AG04449 (cell line): Measurements from ENCODE around the gene USP8.
"Not testable (repeated sequence)": the region's sequence is repeated elsewhere in the genome, so short reads cannot be mapped to it uniquely, and the experiment has no call there.

ENCODE experiments used
- CTCF ChIA-PET: fragments of 350-600 bp; formaldehyde crosslinking; extraction: SDS; loops from one replicate; lab custom pipeline; 2021; ENCODE audit warnings: antibody characterized with exemption; lab: Yijun Ruan, JAX
- POLR2A ChIA-PET: fragments of 400-600, 350-600 bp; formaldehyde crosslinking; extraction: SDS; loops from one replicate; lab custom pipeline; 2020; ENCODE audit warnings: antibody characterized with exemption, inconsistent platforms; lab: Yijun Ruan, JAX
- DNase-seq: peaks from one replicate; pipeline ENCODE4 v3.0.0-alpha.2; 2010; ENCODE audit warnings: low read depth, low spot score
- H3K4me3 ChIP-seq: 2 replicates; pipeline ENCODE4 v1.5.1; 2011; ENCODE audit warnings: low read depth, mild to moderate bottlenecking, control low read depth, low read length
- TF ChIP-seq, protein P1 (sequence below): IDR thresholded peaks from one replicate; pipeline ENCODE4 v1.5.1; 2011; ENCODE audit warnings: mild to moderate bottlenecking, moderate library complexity, low read length, control low read depth, inconsistent platforms; ENCODE audit not compliant: insufficient read depth; ENCODE audit errors: missing control alignments

The USP8 gene

DNA sequence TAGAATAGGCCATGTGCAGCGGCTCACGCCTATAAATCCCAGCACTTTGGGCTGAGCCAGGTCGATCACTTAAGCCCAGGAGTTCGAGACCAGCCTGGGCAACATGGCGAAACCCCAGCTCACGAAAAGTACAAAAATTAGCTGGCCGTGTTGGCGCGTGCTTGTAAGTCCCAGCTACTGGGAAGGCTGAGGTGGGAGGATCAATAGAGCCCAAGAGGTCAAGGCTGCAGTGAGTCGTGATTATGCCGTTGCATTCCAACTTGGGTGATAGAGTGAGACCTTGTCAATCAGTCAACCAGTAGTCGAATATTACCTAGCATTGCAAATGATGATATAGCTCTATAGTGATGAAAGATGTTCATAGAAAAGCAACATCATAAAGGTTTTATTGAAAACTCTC is 51.9 kb downstream of the USP8 start:
- no peak overlapping the region for H3K4me3 ChIP-seq
- ChIA-PET POLR2A (no interaction called here), CTCF (no interaction called here)
- DNase-seq: no peak
- TF ChIP-seq, protein P1, sequence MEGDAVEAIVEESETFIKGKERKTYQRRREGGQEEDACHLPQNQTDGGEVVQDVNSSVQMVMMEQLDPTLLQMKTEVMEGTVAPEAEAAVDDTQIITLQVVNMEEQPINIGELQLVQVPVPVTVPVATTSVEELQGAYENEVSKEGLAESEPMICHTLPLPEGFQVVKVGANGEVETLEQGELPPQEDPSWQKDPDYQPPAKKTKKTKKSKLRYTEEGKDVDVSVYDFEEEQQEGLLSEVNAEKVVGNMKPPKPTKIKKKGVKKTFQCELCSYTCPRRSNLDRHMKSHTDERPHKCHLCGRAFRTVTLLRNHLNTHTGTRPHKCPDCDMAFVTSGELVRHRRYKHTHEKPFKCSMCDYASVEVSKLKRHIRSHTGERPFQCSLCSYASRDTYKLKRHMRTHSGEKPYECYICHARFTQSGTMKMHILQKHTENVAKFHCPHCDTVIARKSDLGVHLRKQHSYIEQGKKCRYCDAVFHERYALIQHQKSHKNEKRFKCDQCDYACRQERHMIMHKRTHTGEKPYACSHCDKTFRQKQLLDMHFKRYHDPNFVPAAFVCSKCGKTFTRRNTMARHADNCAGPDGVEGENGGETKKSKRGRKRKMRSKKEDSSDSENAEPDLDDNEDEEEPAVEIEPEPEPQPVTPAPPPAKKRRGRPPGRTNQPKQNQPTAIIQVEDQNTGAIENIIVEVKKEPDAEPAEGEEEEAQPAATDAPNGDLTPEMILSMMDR: no peak

- CTCF ChIA-PET: interaction anchor here (0.8 kb wide), 1 partner anchor 897 kb away, joined by 3 read pairs; no protein-coding TSS in a partner anchor
- TF ChIP-seq, protein P1: no peak
These were observed 60.6 kb downstream of the USP8 start for GRCh38 chr15:50484781-50485180.

GRCh38 chr15:50485389-50485788 is 61.2 kb downstream of the USP8 start:
- POLR2A ChIA-PET: no interaction called here

More at GRCh38 chr15:50484781-50485180, 60.6 kb downstream of the USP8 start:
- no peak for DNase-seq
- H3K4me3 ChIP-seq: no peak overlapping the region
- POLR2A ChIA-PET: no interaction called here

GRCh38 chr15:50487287-50487686 is 63.1 kb downstream of the USP8 start:
- TF ChIP-seq, protein P1: no peak
- ChIA-PET CTCF (no interaction called here), POLR2A (no interaction called here)
- no peak for DNase-seq
- H3K4me3 ChIP-seq: no peak overlapping the region

More at GRCh38 chr15:50485389-50485788, 61.2 kb downstream of the USP8 start:
- DNase-seq: no peak
- no peak overlapping the region for H3K4me3 ChIP-seq
- TF ChIP-seq, protein P1: no peak
- CTCF ChIA-PET: interaction anchor here (0.8 kb wide), 1 partner anchor 897 kb away, joined by 3 read pairs; no protein-coding TSS in a partner anchor

- ChIA-PET CTCF (no interaction called here), POLR2A (no interaction called here)
- TF ChIP-seq, protein P1: no peak
- no peak overlapping the region for H3K4me3 ChIP-seq
- no peak for DNase-seq
These were observed 69.4 kb downstream of the USP8 start for GRCh38 chr15:50493625-50494024.

GRCh38 chr15:50494547-50494946 is 70.3 kb downstream of the USP8 start:
- DNase-seq, CTCF ChIA-PET, H3K4me3 ChIP-seq, POLR2A ChIA-PET: not testable (repeated sequence)

DNA sequence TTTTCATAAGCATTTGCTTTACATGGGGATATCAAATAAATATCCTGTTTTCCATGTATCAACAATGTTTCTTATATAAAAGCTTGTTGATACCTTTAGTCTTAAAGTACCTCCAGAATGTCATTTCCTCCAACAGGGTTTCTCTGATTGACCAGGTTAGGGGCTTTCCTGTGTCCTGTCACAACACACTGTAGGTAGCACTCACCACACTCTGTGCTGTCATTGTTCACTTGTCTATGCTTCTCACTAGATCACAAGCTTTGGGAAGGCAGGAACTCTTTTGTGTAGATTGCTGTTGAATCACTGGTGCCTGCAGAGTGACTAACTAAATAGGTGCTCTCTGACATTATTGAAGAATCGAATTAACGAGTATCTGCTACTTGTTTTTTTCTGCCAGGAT is 72.5 kb downstream of the USP8 start:
- H3K4me3 ChIP-seq: no peak overlapping the region
- ChIA-PET CTCF (interaction anchor here (1.9 kb wide), 1 partner anchor 17 kb away, joined by 5 read pairs; no protein-coding TSS in a partner anchor), POLR2A (no interaction called here)
- no peak for DNase-seq
- TF ChIP-seq, protein P1: no peak
